DND-41 (cell line): ENCODE data around the gene TRAF1.

Experiments
- ATAC-seq: fragments of 200-7000 bp; cut with Tn5 transposase; 3 replicates; pipeline ENCODE4 v1.9.1; 2021; ENCODE audit warnings: low read depth; ENCODE audit not compliant: insufficient read depth
- DNase-seq: peaks from one replicate; pipeline ENCODE4 v3.0.0-alpha.2; 2020
- H2AFZ ChIP-seq: 2 replicates; pipeline ENCODE4 v1.6.0; 2012; ENCODE audit warnings: low read depth, low read length
- H3K27ac ChIP-seq: 2 replicates; pipeline ENCODE4 v1.5.1; 2012; ENCODE audit warnings: low read length, inconsistent platforms
- H3K27me3 ChIP-seq: fragments of 200-600 bp; sonication (generic); 2 replicates; pipeline ENCODE4 v1.6.0; 2012; ENCODE audit warnings: low read length, mild to moderate bottlenecking, inconsistent platforms; ENCODE audit not compliant: insufficient read depth, poor library complexity
- H3K36me3 ChIP-seq: 2 replicates; pipeline ENCODE4 v1.5.1; 2012; ENCODE audit warnings: low read length, inconsistent platforms; ENCODE audit not compliant: insufficient read depth
- H3K4me1 ChIP-seq: 2 replicates; pipeline ENCODE4 v1.5.1; 2012; ENCODE audit warnings: mild to moderate bottlenecking, low read length; ENCODE audit not compliant: insufficient read depth
- H3K4me2 ChIP-seq: 2 replicates; pipeline ENCODE4 v1.6.0; 2012; ENCODE audit warnings: mild to moderate bottlenecking, moderate library complexity, low read length, inconsistent platforms; ENCODE audit not compliant: insufficient read depth
- H3K4me3 ChIP-seq, 2 experiments: fragments of 200-600 bp in 1 of 2; shearing (Covaris generic) in 1 of 2; 2 replicates each; pipeline ENCODE4 v1.5.1; 2012 to 2016; ENCODE audit warnings: inconsistent platforms in 2 of 2, low read length in 2 of 2, mild to moderate bottlenecking in 2 of 2, low read depth in 1 of 2, moderate library complexity in 1 of 2
- H3K79me2 ChIP-seq: 2 replicates; pipeline ENCODE4 v1.6.0; 2012; ENCODE audit warnings: low read length, inconsistent platforms; ENCODE audit not compliant: insufficient read depth
- H3K9ac ChIP-seq: 2 replicates; pipeline ENCODE4 v1.6.0; 2012; ENCODE audit warnings: low read depth, mild to moderate bottlenecking, inconsistent platforms, low read length, moderate library complexity
- H3K9me3 ChIP-seq: 2 replicates; pipeline ENCODE4 v1.5.1; 2012; ENCODE audit warnings: low read length, moderate library complexity, mild to moderate bottlenecking, inconsistent platforms; ENCODE audit not compliant: insufficient read depth, severe bottlenecking
- H4K20me1 ChIP-seq: 2 replicates; pipeline ENCODE4 v1.6.0; 2012; ENCODE audit warnings: low read length; ENCODE audit not compliant: insufficient read depth
- EZH2 ChIP-seq: IDR thresholded peaks from 3 replicates; pipeline ENCODE4 v1.6.1; 2012; ENCODE audit warnings: borderline replicate concordance, low read depth, mild to moderate bottlenecking, moderate library complexity, low read length, inconsistent platforms; ENCODE audit not compliant: severe bottlenecking
- TF ChIP-seq, protein P1 (sequence below): IDR thresholded peaks from 2 replicates; pipeline ENCODE4 v1.5.1; 2012; ENCODE audit warnings: borderline replicate concordance, low read length, moderate library complexity, mild to moderate bottlenecking; ENCODE audit not compliant: poor library complexity, severe bottlenecking; ENCODE audit errors: extremely low read depth

TRAF1 gene

GRCh38 chr9:120928483-120929228 is 2.1 kb upstream of the TRAF1 start:
- Histone ChIP-seq H3K4me3 (peak overlapping the region in 1 of 2 experiments; percentile 30; a peak in 1 of 4 replicates), H4K20me1 (no peaks in the 10 kb centered on the region), H3K9me3 (no peaks in the 10 kb centered on the region), H3K79me2 (no peaks in the 10 kb centered on the region), H3K9ac (peak overlapping the region; percentile 38), H2AFZ (peak overlapping the region; percentile 50; the same call in 1 of the 2 replicates), H3K36me3 (no peaks in the 10 kb centered on the region), H3K4me2 (peak overlapping the region; percentile 52), H3K4me1 (peaks cover 54% of the 10 kb centered on the region), H3K27ac (no peak overlapping the region), H3K27me3 (no peaks in the 10 kb centered on the region)
- DNase-seq (peak; percentile 57), ATAC-seq (peak; percentile 71)
- TF ChIP-seq, protein P1, sequence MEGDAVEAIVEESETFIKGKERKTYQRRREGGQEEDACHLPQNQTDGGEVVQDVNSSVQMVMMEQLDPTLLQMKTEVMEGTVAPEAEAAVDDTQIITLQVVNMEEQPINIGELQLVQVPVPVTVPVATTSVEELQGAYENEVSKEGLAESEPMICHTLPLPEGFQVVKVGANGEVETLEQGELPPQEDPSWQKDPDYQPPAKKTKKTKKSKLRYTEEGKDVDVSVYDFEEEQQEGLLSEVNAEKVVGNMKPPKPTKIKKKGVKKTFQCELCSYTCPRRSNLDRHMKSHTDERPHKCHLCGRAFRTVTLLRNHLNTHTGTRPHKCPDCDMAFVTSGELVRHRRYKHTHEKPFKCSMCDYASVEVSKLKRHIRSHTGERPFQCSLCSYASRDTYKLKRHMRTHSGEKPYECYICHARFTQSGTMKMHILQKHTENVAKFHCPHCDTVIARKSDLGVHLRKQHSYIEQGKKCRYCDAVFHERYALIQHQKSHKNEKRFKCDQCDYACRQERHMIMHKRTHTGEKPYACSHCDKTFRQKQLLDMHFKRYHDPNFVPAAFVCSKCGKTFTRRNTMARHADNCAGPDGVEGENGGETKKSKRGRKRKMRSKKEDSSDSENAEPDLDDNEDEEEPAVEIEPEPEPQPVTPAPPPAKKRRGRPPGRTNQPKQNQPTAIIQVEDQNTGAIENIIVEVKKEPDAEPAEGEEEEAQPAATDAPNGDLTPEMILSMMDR = no peak
- no peak for TF ChIP-seq EZH2

GRCh38 chr9:120928015-120928482 is 1.5 kb upstream of the TRAF1 start:
- Histone ChIP-seq H3K4me2 (peak overlapping the region; percentile 52; the same call in 1 of the 2 replicates), H3K4me1 (peaks cover 51% of the 10 kb centered on the region), H4K20me1 (no peaks in the 10 kb centered on the region), H3K9ac (peak overlapping the region; percentile 38; the same call in 1 of the 2 replicates), H3K27ac (no peak overlapping the region), H2AFZ (no peak overlapping the region), H3K9me3 (no peaks in the 10 kb centered on the region), H3K27me3 (no peaks in the 10 kb centered on the region), H3K4me3 (no peak overlapping the region), H3K36me3 (no peaks in the 10 kb centered on the region), H3K79me2 (no peaks in the 10 kb centered on the region)
- ATAC-seq (no peak), DNase-seq (no peak)
- TF ChIP-seq EZH2 = no peak
- TF ChIP-seq, protein P1 = no peak

- Histone ChIP-seq H4K20me1 (no peaks in the 10 kb centered on the region), H3K9ac (no peak overlapping the region), H2AFZ (no peak overlapping the region), H3K27me3 (no peaks in the 10 kb centered on the region), H3K36me3 (no peaks in the 10 kb centered on the region), H3K9me3 (no peaks in the 10 kb centered on the region), H3K27ac (no peak overlapping the region; the same call in 1 of the 2 replicates), H3K4me3 (no peak overlapping the region), H3K4me1 (peaks cover 49% of the 10 kb centered on the region), H3K4me2 (no peak overlapping the region), H3K79me2 (no peaks in the 10 kb centered on the region)
- TF ChIP-seq, protein P1 = no peak
- TF ChIP-seq EZH2 = no peak
- DNase-seq (no peak), ATAC-seq (no peak)
Measured at GRCh38 chr9:120927269-120928014, 846 bp upstream of the TRAF1 start.
